A673 (cell line): ENCODE measurements around the gene CEACAM3. TPM values are rescaled to one million over a fixed set of nuclear protein-coding genes. Genes with fewer than 3 reads are reported as not detected.

Experiments
- BruUV-seq: library from RNA; stranded (reverse); fragments of 400-500 nt; replicated peaks from 2 replicates; lab custom pipeline; 2021; lab: Mats Ljungman, UMichigan
- CTCF ChIA-PET: fragments of 300-600 bp; sonication (Branson Sonifier 250); formaldehyde crosslinking; loops from one replicate; lab custom pipeline; 2022; ENCODE audit warnings: antibody characterized with exemption; lab: Charles Lee
- POLR2A ChIA-PET: fragments of 300-600 bp; sonication (Branson Sonifier 250); formaldehyde crosslinking; loops from one replicate; lab custom pipeline; 2022; ENCODE audit warnings: antibody characterized with exemption; ENCODE audit not compliant: low non-redundant PET; lab: Charles Lee
- DNase-seq: peaks from one replicate; pipeline ENCODE4 v3.0.0-alpha.2; 2015; ENCODE audit warnings: low spot score
- H3K27ac ChIP-seq: fragments of 200-600 bp; sonication (generic); 2 replicates; pipeline ENCODE4 v1.5.1; 2016; ENCODE audit warnings: mixed run types, low read depth, mild to moderate bottlenecking, mixed read lengths, antibody characterized with exemption, low read length; ENCODE audit not compliant: poor library complexity, severe bottlenecking
- H3K27me3 ChIP-seq: fragments of 200-600 bp; sonication (generic); replicated peaks from 2 replicates; pipeline ENCODE4 v1.6.1; 2017; ENCODE audit warnings: mixed run types, low read depth, mild to moderate bottlenecking, mixed read lengths, antibody characterized with exemption, low read length; ENCODE audit not compliant: insufficient read depth, poor library complexity
- H3K36me3 ChIP-seq: fragments of 200-600 bp; sonication (generic); 2 replicates; pipeline ENCODE4 v1.6.1; 2016; ENCODE audit warnings: mixed run types, mild to moderate bottlenecking, mixed read lengths, antibody characterized with exemption, low read length; ENCODE audit not compliant: insufficient read depth, poor library complexity, severe bottlenecking
- H3K4me1 ChIP-seq: fragments of 200-600 bp; sonication (generic); 2 replicates; pipeline ENCODE4 v1.6.1; 2017; ENCODE audit warnings: mixed run types, mild to moderate bottlenecking, mixed read lengths, antibody characterized with exemption, low read length; ENCODE audit not compliant: insufficient read depth, poor library complexity, severe bottlenecking
- H3K4me3 ChIP-seq: fragments of 200-600 bp; sonication (generic); 2 replicates; pipeline ENCODE4 v1.5.1; 2016; ENCODE audit warnings: low read depth, mixed run types, mild to moderate bottlenecking, mixed read lengths, low read length; ENCODE audit not compliant: poor library complexity, severe bottlenecking
- H3K9me3 ChIP-seq: fragments of 200-600 bp; sonication (generic); 2 replicates; pipeline ENCODE4 v1.6.1; 2016; ENCODE audit warnings: mixed run types, low read depth, mild to moderate bottlenecking, mixed read lengths, antibody characterized with exemption, low read length; ENCODE audit not compliant: poor library complexity, severe bottlenecking
- EZH2 ChIP-seq: fragments of 200-600 bp; sonication (generic); IDR thresholded peaks from 2 replicates; pipeline ENCODE4 v1.6.1; 2017; ENCODE audit warnings: borderline replicate concordance, low read depth, mild to moderate bottlenecking, mixed read lengths, antibody characterized with exemption, low read length; ENCODE audit not compliant: poor library complexity, severe bottlenecking
- intact Hi-C: fragments of 100-400 bp; cut with micrococcal nuclease; formaldehyde crosslinking; loops from one replicate; pipeline ENCODE4 v1.10.0; 2022; ENCODE audit not compliant: unreplicated experiment
- total RNA-seq: library from RNA; stranded (reverse); gene quantifications from 2 replicates; pipeline ENCODE4 v1.2.3, GENCODE V29; 2021
- TF ChIP-seq, protein P1 (sequence below): fragments of 300-800, 200-600 bp; sonication (generic); conservative IDR thresholded peaks from 2 replicates; pipeline ENCODE4 v1.5.1; 2017; ENCODE audit warnings: low read depth, mild to moderate bottlenecking, antibody characterized with exemption, low read length, moderate library complexity, mixed read lengths

CEACAM3 gene
- total RNA-seq, 1 experiment from 2014 or later, result not detected

DNA sequence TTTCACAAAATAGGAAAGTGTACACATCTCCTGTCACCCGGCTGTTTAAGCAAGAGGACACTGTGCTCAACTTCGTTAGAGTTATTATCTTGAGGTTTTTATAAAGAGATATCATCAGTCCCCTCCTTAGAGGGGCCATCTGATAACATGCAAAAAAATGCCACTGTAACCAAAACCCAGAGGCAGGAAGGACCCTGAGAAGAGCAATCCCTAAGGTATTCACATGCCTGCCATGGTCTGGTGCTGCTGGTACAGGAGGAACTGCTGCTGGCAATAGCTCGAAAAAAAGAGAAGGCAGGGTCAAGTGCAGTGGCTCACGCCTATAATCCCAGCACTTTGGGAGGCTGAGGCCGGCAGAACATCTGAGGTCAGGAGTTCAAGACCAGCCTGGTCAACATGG is 12.8 kb upstream of the CEACAM3 start:
- no peak overlapping the region for H3K4me3 ChIP-seq
- H3K27ac ChIP-seq, result no peak overlapping the region
- no TSS peak for BruUV-seq
- DNase-seq, result no peak
- no peaks in the 10 kb centered on the region for H3K27me3 ChIP-seq
- CTCF ChIA-PET, result no interaction called here
- H3K9me3 ChIP-seq, result no peaks in the 10 kb centered on the region
- peaks cover 11% of the 10 kb centered on the region for H3K4me1 ChIP-seq
- POLR2A ChIA-PET, result no interaction called here
- TF ChIP-seq EZH2, result no peak
- TF ChIP-seq, protein P1, sequence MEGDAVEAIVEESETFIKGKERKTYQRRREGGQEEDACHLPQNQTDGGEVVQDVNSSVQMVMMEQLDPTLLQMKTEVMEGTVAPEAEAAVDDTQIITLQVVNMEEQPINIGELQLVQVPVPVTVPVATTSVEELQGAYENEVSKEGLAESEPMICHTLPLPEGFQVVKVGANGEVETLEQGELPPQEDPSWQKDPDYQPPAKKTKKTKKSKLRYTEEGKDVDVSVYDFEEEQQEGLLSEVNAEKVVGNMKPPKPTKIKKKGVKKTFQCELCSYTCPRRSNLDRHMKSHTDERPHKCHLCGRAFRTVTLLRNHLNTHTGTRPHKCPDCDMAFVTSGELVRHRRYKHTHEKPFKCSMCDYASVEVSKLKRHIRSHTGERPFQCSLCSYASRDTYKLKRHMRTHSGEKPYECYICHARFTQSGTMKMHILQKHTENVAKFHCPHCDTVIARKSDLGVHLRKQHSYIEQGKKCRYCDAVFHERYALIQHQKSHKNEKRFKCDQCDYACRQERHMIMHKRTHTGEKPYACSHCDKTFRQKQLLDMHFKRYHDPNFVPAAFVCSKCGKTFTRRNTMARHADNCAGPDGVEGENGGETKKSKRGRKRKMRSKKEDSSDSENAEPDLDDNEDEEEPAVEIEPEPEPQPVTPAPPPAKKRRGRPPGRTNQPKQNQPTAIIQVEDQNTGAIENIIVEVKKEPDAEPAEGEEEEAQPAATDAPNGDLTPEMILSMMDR, result no peak
- intact Hi-C loops, result loop anchor here (2.0 kb wide), 1 partner anchor 31 kb away; no protein-coding TSS in a partner anchor
- no peaks in the 10 kb centered on the region for H3K36me3 ChIP-seq

DNA sequence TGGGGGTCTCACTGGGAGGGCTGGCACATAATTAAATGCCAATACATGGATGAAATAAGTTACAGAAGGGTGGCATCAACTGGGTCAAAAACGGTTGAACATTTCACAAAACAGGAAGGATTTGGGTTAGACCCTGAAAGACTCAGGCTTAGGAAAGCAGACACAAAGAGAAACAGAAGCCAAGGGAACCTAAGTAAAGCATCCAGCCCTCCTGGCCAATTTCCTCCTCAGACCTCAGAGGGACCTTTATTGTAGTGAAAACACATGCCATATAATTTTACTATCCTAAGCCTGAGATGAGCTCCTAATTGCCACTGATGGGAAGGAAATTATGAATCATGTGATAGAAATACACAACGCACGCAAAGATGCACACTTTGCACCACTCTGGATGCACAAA is 12.1 kb upstream of the CEACAM3 start:
- TF ChIP-seq EZH2, result no peak
- TF ChIP-seq, protein P1, result no peak
- H3K4me1 ChIP-seq, result peaks cover 11% of the 10 kb centered on the region
- no peak overlapping the region for H3K27ac ChIP-seq
- intact Hi-C loops, result loop anchor here (2.0 kb wide), 1 partner anchor 32 kb away; no protein-coding TSS in a partner anchor
- no peaks in the 10 kb centered on the region for H3K36me3 ChIP-seq
- no peaks in the 10 kb centered on the region for H3K9me3 ChIP-seq
- no peak overlapping the region for H3K4me3 ChIP-seq
- POLR2A ChIA-PET, result no interaction called here
- no peaks in the 10 kb centered on the region for H3K27me3 ChIP-seq
- DNase-seq, result no peak
- CTCF ChIA-PET, result interaction anchor here (1.0 kb wide), 1 partner anchor 31 kb away, joined by 7 read pairs; no protein-coding TSS in a partner anchor
- no TSS peak for BruUV-seq

GRCh38 chr19:41784743-41785142 is 11.6 kb upstream of the CEACAM3 start:
- H3K27me3 ChIP-seq, result no peaks in the 10 kb centered on the region
- BruUV-seq, result no TSS peak
- H3K9me3 ChIP-seq, result no peaks in the 10 kb centered on the region
- intact Hi-C loops, result loop anchor here (2.0 to 5.0 kb wide), 2 partner anchors 32 to 142 kb away; no protein-coding TSS in a partner anchor
- TF ChIP-seq, protein P1, result no peak
- TF ChIP-seq EZH2, result no peak
- H3K4me1 ChIP-seq, result peaks cover 11% of the 10 kb centered on the region
- CTCF ChIA-PET, result interaction anchor here (1.0 kb wide), 1 partner anchor 31 kb away, joined by 7 read pairs; no protein-coding TSS in a partner anchor
- H3K27ac ChIP-seq, result no peak overlapping the region
- no peak overlapping the region for H3K4me3 ChIP-seq
- POLR2A ChIA-PET, result no interaction called here
- no peaks in the 10 kb centered on the region for H3K36me3 ChIP-seq
- DNase-seq, result no peak
